GM23248 (cell line): ENCODE results near the gene ERVMER34-1. TPM values are rescaled to one million over a fixed set of nuclear protein-coding genes. Genes with fewer than 3 reads are reported as not detected.

Experiments used
- DNase-seq: peaks from one replicate; pipeline ENCODE4 v3.0.0-alpha.2; 2015
- H2AFZ ChIP-seq: fragments of 200-600 bp; sonication (generic); 2 replicates; pipeline ENCODE4 v1.6.1; 2016; ENCODE audit warnings: antibody characterized with exemption
- H3F3A ChIP-seq: fragments of 200-600 bp; sonication (generic); 2 replicates; pipeline ENCODE4 v1.6.1; 2016; ENCODE audit warnings: mild to moderate bottlenecking, antibody characterized with exemption, mixed run types; ENCODE audit not compliant: insufficient read depth
- H3K27ac ChIP-seq: fragments of 200-600 bp; sonication (generic); 2 replicates; pipeline ENCODE4 v1.5.1; 2016; ENCODE audit warnings: mild to moderate bottlenecking
- H3K27me3 ChIP-seq: fragments of 200-600 bp; sonication (generic); replicated peaks from 2 replicates; pipeline ENCODE4 v1.6.1; 2016; ENCODE audit warnings: mild to moderate bottlenecking; ENCODE audit not compliant: insufficient read depth
- H3K36me3 ChIP-seq: fragments of 200-600 bp; sonication (generic); 2 replicates; pipeline ENCODE4 v1.6.1; 2016; ENCODE audit warnings: low read depth, mild to moderate bottlenecking
- H3K4me1 ChIP-seq: fragments of 200-600 bp; sonication (generic); 2 replicates; pipeline ENCODE4 v1.6.1; 2016; ENCODE audit warnings: mild to moderate bottlenecking; ENCODE audit not compliant: insufficient read depth
- H3K4me2 ChIP-seq: fragments of 200-600 bp; sonication (generic); one replicate; pipeline ENCODE4 v1.6.1; 2016; ENCODE audit warnings: mild to moderate bottlenecking; ENCODE audit not compliant: unreplicated experiment
- H3K4me3 ChIP-seq: fragments of 200-600 bp; sonication (generic); 2 replicates; pipeline ENCODE4 v1.5.1; 2016; ENCODE audit warnings: mild to moderate bottlenecking
- H3K79me2 ChIP-seq: fragments of 200-600 bp; sonication (generic); 2 replicates; pipeline ENCODE4 v1.6.1; 2016; ENCODE audit warnings: mild to moderate bottlenecking; ENCODE audit not compliant: insufficient read depth
- H3K9ac ChIP-seq: fragments of 200-600 bp; sonication (generic); 2 replicates; pipeline ENCODE4 v1.6.1; 2016; ENCODE audit warnings: mild to moderate bottlenecking
- H3K9me2 ChIP-seq: fragments of 200-600 bp; sonication (generic); 2 replicates; pipeline ENCODE4 v1.6.1; 2016; ENCODE audit warnings: mixed run types, mild to moderate bottlenecking, moderate library complexity; ENCODE audit not compliant: insufficient read depth
- H3K9me3 ChIP-seq: fragments of 200-600 bp; sonication (generic); one replicate; pipeline ENCODE4 v1.6.1; 2017; ENCODE audit warnings: low read depth
- H4K20me1 ChIP-seq: fragments of 200-600 bp; sonication (generic); 2 replicates; pipeline ENCODE4 v1.6.0; 2016; ENCODE audit not compliant: insufficient read depth
- EZH2 ChIP-seq: fragments of 200-600 bp; sonication (generic); IDR thresholded peaks from 2 replicates; pipeline ENCODE4 v1.6.1; 2018; ENCODE audit warnings: antibody characterized with exemption, mild to moderate bottlenecking; ENCODE audit not compliant: insufficient read depth, poor library complexity, severe bottlenecking
- EZH2phosphoT487 ChIP-seq: fragments of 200-600 bp; sonication (generic); IDR thresholded peaks from 2 replicates; pipeline ENCODE4 v1.6.1; 2018; ENCODE audit warnings: antibody characterized with exemption, moderate library complexity, mild to moderate bottlenecking, low read depth; ENCODE audit not compliant: insufficient read depth
- WGBS, 2 experiments: methylation state at CpG; one replicate each; pipeline ENCODE4 v1.1.6; 2015 to 2017; ENCODE audit warnings: low lambda C conversion rate in 2 of 2, low coverage in 1 of 2; ENCODE audit errors: missing lambda C conversion rate in 2 of 2; 5-methylcytosine and 5-hydroxymethylcytosine counted together
- in situ Hi-C: fragments of 300-500 bp; cut with MboI; formaldehyde crosslinking; loops from 2 replicates; pipeline ENCODE4 v1.15.0; 2020
- polyA plus RNA-seq: library from polyadenylated mRNA; unstranded; fragments of >200 nt; fragmentation: Nextera tagmentation; extraction: Ambion mirVana; gene quantifications from 2 replicates; pipeline ENCODE4 v1.2.1, GENCODE V29; 2016
- total RNA-seq: library from RNA; depleted of rRNA; stranded (reverse); fragments of >200 nt; shearing (Covaris generic); gene quantifications from 2 replicates; pipeline ENCODE4 v1.2.3, GENCODE V29; 2014

Gene ERVMER34-1
- total and polyA plus RNA-seq, 2 experiments from 2014 or later, result not detected

DNA sequence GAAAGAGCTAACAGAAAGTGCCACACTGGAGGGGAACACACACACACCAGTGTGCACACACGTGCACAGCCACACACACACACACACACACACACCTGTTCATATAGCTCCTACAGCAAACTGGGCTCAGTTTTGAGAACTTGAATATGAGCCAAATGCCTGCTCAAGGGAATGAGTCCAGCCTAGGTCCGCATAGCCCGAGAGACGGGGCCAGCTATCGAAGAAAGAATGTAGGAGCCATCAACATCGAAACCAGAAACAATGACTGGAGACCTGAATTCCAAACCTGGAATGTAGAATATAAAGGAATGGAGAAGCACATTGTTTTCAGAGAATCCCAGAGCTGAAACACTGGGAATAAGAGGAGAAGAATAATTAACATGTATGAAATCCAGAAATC, 37.6 kb upstream of the ERVMER34-1 start:
- in situ Hi-C loops, result no loop called here
- Histone ChIP-seq H3K4me3 (no peak overlapping the region), H3F3A (no peaks in the 10 kb centered on the region), H3K9me3 (no peaks in the 10 kb centered on the region), H3K27me3 (no peaks in the 10 kb centered on the region), H3K4me2 (no peak overlapping the region), H3K27ac (no peak overlapping the region), H3K9ac (no peak overlapping the region), H3K4me1 (no peaks in the 10 kb centered on the region), H2AFZ (no peak overlapping the region), H3K79me2 (no peaks in the 10 kb centered on the region), H3K36me3 (no peaks in the 10 kb centered on the region), H4K20me1 (no peaks in the 10 kb centered on the region), H3K9me2 (no peaks in the 10 kb centered on the region)
- TF ChIP-seq EZH2phosphoT487 (no peak), EZH2 (no peak)
- WGBS, 2 experiments, result 90 to 95% methylated on average over 4 to 6 of the region's 6 CpGs
- no peak for DNase-seq

DNA sequence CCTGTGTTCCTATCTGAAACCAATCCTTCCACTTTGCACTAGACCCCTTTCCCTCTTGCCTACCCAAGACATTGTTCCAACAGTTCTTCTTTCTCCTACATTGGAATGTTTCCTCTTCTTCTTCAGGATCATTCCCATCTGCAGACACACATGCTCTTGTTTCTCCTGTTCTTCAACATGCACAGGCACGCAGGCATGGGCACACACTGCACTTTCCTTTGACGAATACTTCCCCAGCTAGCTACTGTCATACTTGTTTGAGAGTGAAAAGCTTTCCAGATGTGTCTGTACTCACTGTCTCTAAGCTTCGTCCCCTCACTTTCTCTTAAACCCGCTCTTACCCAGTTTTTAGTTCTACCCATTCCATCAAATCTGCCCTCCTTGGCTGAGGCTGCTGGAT, 31.8 kb upstream of the ERVMER34-1 start:
- 55 to 58% methylated on average over 4 of the region's 4 CpGs for WGBS, 2 experiments
- Histone ChIP-seq H3K9me3 (no peaks in the 10 kb centered on the region), H3K9ac (no peak overlapping the region), H3K9me2 (no peaks in the 10 kb centered on the region), H3K4me1 (no peaks in the 10 kb centered on the region; the same call in 1 of the 2 replicates), H3K79me2 (no peaks in the 10 kb centered on the region), H3K4me3 (no peak overlapping the region), H3K4me2 (no peak overlapping the region), H3K36me3 (no peaks in the 10 kb centered on the region), H3K27me3 (no peaks in the 10 kb centered on the region), H2AFZ (no peak overlapping the region), H3F3A (0 out of 2 replicates have a peak, but pooled peaks cover 3% of the 10 kb centered on the region), H4K20me1 (no peaks in the 10 kb centered on the region), H3K27ac (no peak overlapping the region)
- TF ChIP-seq EZH2phosphoT487 (no peak), EZH2 (no peak)
- DNase-seq, result no peak
- in situ Hi-C loops, result no loop called here

DNA sequence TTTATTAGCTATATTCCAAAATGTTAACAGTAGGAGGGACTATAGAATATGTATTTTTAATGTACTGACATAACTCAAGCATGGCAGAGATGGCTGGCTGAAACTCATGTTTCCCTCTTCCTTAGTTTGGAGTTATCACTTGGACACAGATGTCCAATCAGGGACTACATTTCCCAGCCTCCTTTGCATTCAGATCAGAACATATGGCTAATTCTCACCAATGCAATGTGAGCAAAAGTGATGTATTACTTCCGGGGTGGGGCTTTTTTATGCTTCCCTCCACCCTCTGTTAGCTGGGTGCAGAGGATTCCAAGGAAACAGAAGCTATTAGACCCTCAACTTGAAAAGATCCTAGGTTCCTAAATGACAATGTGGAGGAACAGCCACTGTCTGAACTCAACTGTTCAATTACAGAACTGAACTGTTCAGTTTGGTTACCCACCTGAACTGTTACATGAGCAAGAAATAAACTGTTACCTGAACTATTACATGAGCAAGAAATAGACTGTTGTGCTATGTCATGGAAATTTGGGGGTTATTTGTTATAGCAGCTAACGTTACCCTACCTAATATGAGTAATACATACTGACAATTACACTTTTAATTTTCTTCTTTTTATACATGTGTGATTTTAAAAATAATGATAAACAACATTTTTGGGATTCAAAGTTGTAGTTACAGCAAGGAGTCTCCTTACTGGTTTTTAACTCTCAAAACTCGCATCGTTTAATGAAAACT, 29.6 kb upstream of the ERVMER34-1 start:
- Histone ChIP-seq H3K79me2 (no peaks in the 10 kb centered on the region), H3K4me1 (no peaks in the 10 kb centered on the region; the same call in 1 of the 2 replicates), H2AFZ (no peak overlapping the region), H3K27ac (no peak overlapping the region), H3K4me3 (no peak overlapping the region), H4K20me1 (no peaks in the 10 kb centered on the region), H3K27me3 (peaks cover 4% of the 10 kb centered on the region; the same call in 1 of the 2 replicates), H3K9me3 (no peaks in the 10 kb centered on the region), H3F3A (0 out of 2 replicates have a peak, but pooled peaks cover 3% of the 10 kb centered on the region), H3K36me3 (no peaks in the 10 kb centered on the region), H3K9me2 (no peaks in the 10 kb centered on the region), H3K4me2 (no peak overlapping the region), H3K9ac (no peak overlapping the region)
- in situ Hi-C loops, result no loop called here
- no peak for TF ChIP-seq EZH2phosphoT487
- no peak for TF ChIP-seq EZH2
- peak; percentile 18 for DNase-seq
- 75 to 79% methylated on average over 4 of the region's 4 CpGs for WGBS, 2 experiments

DNA sequence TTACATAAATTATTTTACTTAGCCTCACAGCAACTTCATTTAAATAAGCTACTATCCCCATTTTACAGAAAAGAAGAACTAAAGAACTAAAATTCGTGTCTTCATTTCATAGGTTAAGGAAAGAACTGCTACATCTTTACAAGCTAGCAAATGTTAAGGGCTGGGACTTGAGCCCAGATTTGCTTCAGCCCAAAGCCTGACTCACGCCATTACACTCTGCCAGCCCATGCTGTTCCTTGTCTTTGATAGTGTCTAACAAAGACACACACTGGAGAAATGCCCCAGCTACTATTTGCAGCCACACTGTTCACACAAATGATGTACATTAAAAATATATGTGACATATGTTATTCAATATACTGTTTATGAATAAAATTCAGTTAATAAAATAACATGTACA, 29.0 kb upstream of the ERVMER34-1 start:
- no peak overlapping the region for H3K9ac ChIP-seq
- TF ChIP-seq EZH2, result no peak
- no peak for TF ChIP-seq EZH2phosphoT487
- H3K9me2 ChIP-seq, result no peaks in the 10 kb centered on the region
- WGBS, 2 experiments, result 12 to 15% methylated on average over 2 of the region's 2 CpGs
- in situ Hi-C loops, result no loop called here
- no peaks in the 10 kb centered on the region for H3K9me3 ChIP-seq
- no peak overlapping the region for H3K4me3 ChIP-seq
- no peaks in the 10 kb centered on the region for H4K20me1 ChIP-seq
- peak; percentile 81 for DNase-seq
- 0 out of 2 replicates have a peak, but pooled peaks cover 3% of the 10 kb centered on the region for H3F3A ChIP-seq
- H2AFZ ChIP-seq, result no peak overlapping the region
- H3K79me2 ChIP-seq, result no peaks in the 10 kb centered on the region
- no peaks in the 10 kb centered on the region; the same call in 1 of the 2 replicates for H3K4me1 ChIP-seq
- no peaks in the 10 kb centered on the region for H3K36me3 ChIP-seq
- no peak overlapping the region for H3K27ac ChIP-seq
- H3K27me3 ChIP-seq, result peaks cover 4% of the 10 kb centered on the region; the same call in 1 of the 2 replicates
- H3K4me2 ChIP-seq, result no peak overlapping the region
